Measurements from ENCODE around the gene CNGA1. TPM values are rescaled to one million over a fixed set of nuclear protein-coding genes. Genes with fewer than 3 reads are reported as not detected.

CNGA1 gene
- total and polyA plus RNA-seq, 7 donors, result 0.16 to 3.0 (median 1.7) TPM; not detected in 3

DNA sequence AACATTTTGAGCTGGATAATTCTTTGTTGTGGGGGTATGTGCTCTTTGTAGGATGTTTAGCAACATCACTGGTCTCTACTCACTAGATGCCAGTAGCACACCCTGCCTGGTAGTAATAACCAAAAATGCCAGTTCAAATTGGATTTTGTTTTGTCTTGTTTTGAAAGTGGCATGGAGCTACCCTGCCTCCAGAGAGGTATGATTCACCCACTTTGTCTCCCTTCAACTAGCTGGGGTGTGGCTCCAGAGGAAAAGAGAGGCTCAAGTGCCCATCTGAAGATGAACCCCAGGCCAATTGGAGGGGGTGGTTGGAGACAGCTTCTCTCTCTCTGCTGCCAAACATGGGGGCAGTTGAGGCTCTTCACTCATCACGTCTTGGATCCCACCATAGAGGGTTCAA lies 34.6 kb upstream of the CNGA1 start:
- DNase-seq, result no peak
- no peaks in the 10 kb centered on the region for H3K9me3 ChIP-seq
- no peaks in the 10 kb centered on the region for H3K36me3 ChIP-seq
- peaks cover 0 to 16% (median 0%) of the 10 kb centered on the region in 3 donors for H3K27me3 ChIP-seq
- no peak overlapping the region for H3K4me3 ChIP-seq
- TF ChIP-seq POLR2A (IDR thresholded peaks at IDR 0.05), result no peak
- TF ChIP-seq POLR2AphosphoS5 (IDR thresholded peaks at IDR 0.05), result no peak
- TF ChIP-seq, protein P1, sequence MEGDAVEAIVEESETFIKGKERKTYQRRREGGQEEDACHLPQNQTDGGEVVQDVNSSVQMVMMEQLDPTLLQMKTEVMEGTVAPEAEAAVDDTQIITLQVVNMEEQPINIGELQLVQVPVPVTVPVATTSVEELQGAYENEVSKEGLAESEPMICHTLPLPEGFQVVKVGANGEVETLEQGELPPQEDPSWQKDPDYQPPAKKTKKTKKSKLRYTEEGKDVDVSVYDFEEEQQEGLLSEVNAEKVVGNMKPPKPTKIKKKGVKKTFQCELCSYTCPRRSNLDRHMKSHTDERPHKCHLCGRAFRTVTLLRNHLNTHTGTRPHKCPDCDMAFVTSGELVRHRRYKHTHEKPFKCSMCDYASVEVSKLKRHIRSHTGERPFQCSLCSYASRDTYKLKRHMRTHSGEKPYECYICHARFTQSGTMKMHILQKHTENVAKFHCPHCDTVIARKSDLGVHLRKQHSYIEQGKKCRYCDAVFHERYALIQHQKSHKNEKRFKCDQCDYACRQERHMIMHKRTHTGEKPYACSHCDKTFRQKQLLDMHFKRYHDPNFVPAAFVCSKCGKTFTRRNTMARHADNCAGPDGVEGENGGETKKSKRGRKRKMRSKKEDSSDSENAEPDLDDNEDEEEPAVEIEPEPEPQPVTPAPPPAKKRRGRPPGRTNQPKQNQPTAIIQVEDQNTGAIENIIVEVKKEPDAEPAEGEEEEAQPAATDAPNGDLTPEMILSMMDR (IDR thresholded peaks at IDR 0.05), result no peak
- no peak for TF ChIP-seq EP300 (IDR thresholded peaks at IDR 0.05)
- 92 to 96% methylated on average over 1 of the region's 1 CpG for WGBS, 2 donors
- H3K4me1 ChIP-seq, result no peaks in the 10 kb centered on the region
- intact Hi-C loops (cut with DNase I), result no loop called here
- H3K27ac ChIP-seq, result no peak overlapping the region

DNA sequence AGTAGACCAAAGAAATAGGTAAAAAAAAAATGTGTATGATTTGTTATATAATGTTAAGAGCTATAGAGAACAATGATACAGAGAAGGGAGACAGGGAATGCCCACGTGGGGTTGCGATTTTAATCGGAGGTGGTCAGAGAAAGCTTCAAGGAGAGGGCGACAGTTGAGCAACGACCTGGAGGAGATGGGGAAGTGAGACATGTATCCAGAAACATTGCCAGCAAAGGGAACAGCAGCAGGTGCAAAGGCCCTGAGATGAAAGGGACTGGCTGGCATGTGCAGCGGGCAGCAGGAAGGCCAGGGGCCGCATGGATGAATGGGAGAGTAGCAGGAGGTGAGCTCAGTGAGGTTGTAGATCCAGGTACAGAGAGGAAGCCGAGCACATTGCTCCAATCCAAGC lies 33.0 kb upstream of the CNGA1 start:
- no peak overlapping the region for H3K27ac ChIP-seq
- no peak overlapping the region for H3K4me3 ChIP-seq
- no peaks in the 10 kb centered on the region for H3K9me3 ChIP-seq
- no peak for DNase-seq
- 89 to 93% methylated on average over 8 of the region's 8 CpGs for WGBS, 2 donors
- H3K27me3 ChIP-seq, result peaks cover 0 to 16% (median 0%) of the 10 kb centered on the region in 3 donors
- TF ChIP-seq, protein P1 (IDR thresholded peaks at IDR 0.05), result no peak
- TF ChIP-seq POLR2AphosphoS5 (IDR thresholded peaks at IDR 0.05), result no peak
- TF ChIP-seq EP300 (IDR thresholded peaks at IDR 0.05), result no peak
- no peak for TF ChIP-seq POLR2A (IDR thresholded peaks at IDR 0.05)
- intact Hi-C loops (cut with DNase I), result no loop called here
- H3K4me1 ChIP-seq, result no peaks in the 10 kb centered on the region
- H3K36me3 ChIP-seq, result no peaks in the 10 kb centered on the region

DNA sequence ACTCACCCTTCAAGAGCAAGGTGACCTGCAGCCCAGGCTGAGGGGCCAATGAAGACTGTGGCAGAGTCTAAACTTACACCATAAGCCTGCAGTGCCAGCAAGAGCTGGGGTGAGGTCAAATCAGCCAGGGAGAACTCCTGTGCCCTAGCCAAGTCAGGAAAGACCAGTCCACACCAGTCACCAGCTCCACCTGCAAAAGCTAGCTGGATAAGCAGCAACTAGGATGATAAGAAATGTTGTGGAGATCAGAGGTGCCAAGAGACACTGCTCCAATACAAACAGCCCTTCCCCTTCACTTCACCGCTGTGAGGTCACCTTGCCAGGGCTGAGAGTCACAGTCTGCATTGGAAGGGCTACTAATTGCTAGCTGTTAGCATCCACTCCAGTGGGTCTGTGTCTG lies 31.4 kb upstream of the CNGA1 start:
- intact Hi-C loops (cut with DNase I), result no loop called here
- no peak overlapping the region for H3K4me3 ChIP-seq
- no peak for TF ChIP-seq EP300 (IDR thresholded peaks at IDR 0.05)
- TF ChIP-seq POLR2AphosphoS5 (IDR thresholded peaks at IDR 0.05), result no peak
- TF ChIP-seq, protein P1 (IDR thresholded peaks at IDR 0.05), result no peak
- no peaks in the 10 kb centered on the region for H3K9me3 ChIP-seq
- no peaks in the 10 kb centered on the region for H3K36me3 ChIP-seq
- WGBS, 2 donors, result 23 to 53% methylated on average over 1 of the region's 1 CpG
- H3K27me3 ChIP-seq, result peaks cover 0 to 16% (median 0%) of the 10 kb centered on the region in 3 donors
- no peaks in the 10 kb centered on the region for H3K4me1 ChIP-seq
- DNase-seq, result no peak
- H3K27ac ChIP-seq, result no peak overlapping the region

DNA sequence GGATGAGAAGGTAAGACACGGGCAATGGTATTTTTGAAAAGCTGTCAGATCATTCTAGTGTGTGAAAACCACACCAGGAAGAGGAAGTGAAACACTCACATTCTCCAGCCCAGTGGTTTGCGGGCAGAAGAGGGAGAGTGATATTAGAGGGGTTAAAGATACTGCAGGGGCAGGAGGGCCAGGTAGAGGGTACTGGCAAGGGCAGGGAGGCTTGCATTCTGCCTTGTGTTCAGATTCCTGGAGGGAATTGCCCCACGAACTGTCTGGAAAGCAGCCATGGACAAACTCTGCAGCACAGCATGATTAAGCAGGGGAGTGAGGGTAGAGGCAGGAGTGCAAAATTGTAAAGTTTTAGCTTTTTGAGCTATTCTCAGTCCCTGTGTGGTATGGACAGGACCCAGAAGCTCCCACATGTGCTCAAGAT lies 31.0 kb upstream of the CNGA1 start:
- H3K27ac ChIP-seq, result no peak overlapping the region
- intact Hi-C loops (cut with DNase I), result no loop called here
- WGBS, 2 donors, result 9 to 15% methylated on average over 3 of the region's 3 CpGs
- H3K36me3 ChIP-seq, result no peaks in the 10 kb centered on the region
- no peaks in the 10 kb centered on the region for H3K4me1 ChIP-seq
- TF ChIP-seq POLR2AphosphoS5 (IDR thresholded peaks at IDR 0.05), result no peak
- TF ChIP-seq POLR2A (IDR thresholded peaks at IDR 0.05), result no peak
- TF ChIP-seq, protein P1 (IDR thresholded peaks at IDR 0.05), result no peak
- TF ChIP-seq EP300 (IDR thresholded peaks at IDR 0.05), result no peak
- H3K4me3 ChIP-seq, result no peak overlapping the region
- H3K27me3 ChIP-seq, result peaks cover 0 to 16% (median 0%) of the 10 kb centered on the region in 3 donors
- no peaks in the 10 kb centered on the region for H3K9me3 ChIP-seq
- DNase-seq, result no peak

DNA sequence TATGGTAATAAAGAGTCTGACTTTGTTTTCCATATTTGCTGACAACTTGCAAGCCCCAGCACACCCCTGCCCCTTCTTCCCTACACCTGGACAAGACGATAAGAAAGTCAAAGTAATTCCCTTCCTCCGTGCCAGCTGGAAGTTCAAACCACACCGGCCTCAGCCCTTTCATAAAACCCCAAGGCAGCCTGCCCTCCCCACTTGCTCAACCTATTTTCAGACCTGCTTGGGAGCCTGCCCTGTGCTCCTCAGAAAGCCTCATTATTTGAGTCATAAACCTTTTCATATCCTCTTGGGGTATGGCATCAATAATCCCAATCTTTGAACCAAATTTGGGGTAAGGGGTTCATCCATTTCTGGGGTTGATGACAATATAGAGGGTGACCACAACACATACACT lies 29.6 kb upstream of the CNGA1 start:
- Histone ChIP-seq H3K27me3 (peaks cover 0 to 16% (median 0%) of the 10 kb centered on the region in 3 donors), H3K9me3 (no peaks in the 10 kb centered on the region), H3K4me1 (no peaks in the 10 kb centered on the region), H3K27ac (no peak overlapping the region), H3K4me3 (no peak overlapping the region), H3K36me3 (no peaks in the 10 kb centered on the region)
- intact Hi-C loops (cut with DNase I), result no loop called here
- WGBS, 2 donors, result 23 to 39% methylated on average over 3 of the region's 3 CpGs
- no peak for DNase-seq
- TF ChIP-seq EP300 (IDR thresholded peaks at IDR 0.05) (no peak), POLR2A (IDR thresholded peaks at IDR 0.05) (no peak), POLR2AphosphoS5 (IDR thresholded peaks at IDR 0.05) (no peak)
- TF ChIP-seq, protein P1 (IDR thresholded peaks at IDR 0.05), result no peak

Data from sigmoid colon (tissue), 7 donors.